GM19468 (cell line): Measurements from ENCODE around the gene RAD9A.

Experiments used
- ATAC-seq: cut with Tn5 transposase; IDR thresholded peaks from one replicate; pipeline ENCODE4 v1.9.1; 2021; ENCODE audit warnings: mild to moderate bottlenecking, moderate library complexity, moderate number of reproducible peaks; ENCODE audit not compliant: unreplicated experiment; ENCODE audit errors: extremely low read depth

RAD9A gene

DNA sequence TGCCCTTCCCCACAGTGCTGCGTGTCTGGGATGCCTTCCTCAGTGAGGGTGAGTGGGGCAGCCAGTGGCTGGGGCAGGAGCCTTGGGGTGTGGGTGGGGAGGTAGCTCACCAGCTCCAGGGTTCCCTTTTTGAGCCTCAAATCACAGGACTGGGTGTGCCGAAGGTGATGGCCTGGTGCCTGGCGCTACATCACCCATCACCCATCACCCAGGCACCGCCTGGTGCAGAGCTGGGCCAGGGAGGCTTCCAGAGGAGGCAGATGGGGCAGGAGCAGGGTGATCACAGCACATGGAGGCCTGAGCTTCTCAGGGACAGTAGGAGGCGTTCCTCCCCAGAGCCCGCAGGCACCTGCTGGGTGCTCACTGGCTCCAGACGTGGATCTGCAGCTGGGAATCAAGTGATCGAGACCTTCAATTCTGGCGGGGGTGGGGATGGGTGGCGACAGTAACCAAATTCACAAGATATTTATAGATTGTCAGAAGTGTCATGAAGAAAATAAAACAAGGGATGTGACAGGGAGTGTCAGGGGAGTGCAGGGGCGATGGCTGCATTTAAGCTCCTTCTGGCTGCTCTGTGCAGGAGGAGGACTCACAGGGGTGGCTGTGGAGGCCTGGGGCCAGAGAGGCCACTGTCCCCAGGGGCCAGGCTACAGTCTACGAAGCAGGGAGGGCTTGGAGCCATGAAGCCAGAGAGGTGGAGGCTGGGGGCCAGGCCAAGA lies 15.3 kb downstream of the RAD9A start:
- no peak for ATAC-seq

- no peak for ATAC-seq
These were observed 15.9 kb downstream of the RAD9A start for GRCh38 chr11:67407688-67408163.

- no peak for ATAC-seq
These were observed 16.8 kb downstream of the RAD9A start for GRCh38 chr11:67408437-67409200.

- no peak for ATAC-seq
These were observed 17.5 kb downstream of the RAD9A start for GRCh38 chr11:67409261-67409666.

GRCh38 chr11:67409781-67410368 lies 18.1 kb downstream of the RAD9A start:
- no peak for ATAC-seq

DNA sequence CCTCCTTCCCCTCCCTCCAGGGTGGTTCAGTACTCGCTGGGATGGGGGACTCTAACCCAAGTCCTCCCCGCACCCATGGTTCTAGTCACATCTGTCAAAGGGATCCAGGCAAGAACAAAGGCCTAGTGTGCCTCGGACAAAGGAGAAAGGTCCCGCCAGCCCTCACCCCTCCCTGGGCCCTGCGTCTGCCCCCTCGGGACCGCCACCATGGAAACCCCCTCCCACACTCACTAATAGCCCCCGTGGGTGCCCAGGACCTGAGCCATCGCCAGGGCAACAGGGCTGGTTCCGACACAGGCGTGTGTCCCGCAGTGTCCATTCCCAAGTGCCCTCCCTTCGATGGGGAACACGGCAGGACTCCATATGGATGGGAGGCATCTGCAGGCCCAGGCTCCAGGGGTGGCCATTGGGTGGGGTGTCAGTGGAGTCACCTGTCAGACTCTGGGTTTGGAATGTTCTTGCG lies 18.6 kb downstream of the RAD9A start:
- ATAC-seq: no peak

- ATAC-seq: no peak
These were observed 19.4 kb downstream of the RAD9A start for GRCh38 chr11:67410984-67411784.

DNA sequence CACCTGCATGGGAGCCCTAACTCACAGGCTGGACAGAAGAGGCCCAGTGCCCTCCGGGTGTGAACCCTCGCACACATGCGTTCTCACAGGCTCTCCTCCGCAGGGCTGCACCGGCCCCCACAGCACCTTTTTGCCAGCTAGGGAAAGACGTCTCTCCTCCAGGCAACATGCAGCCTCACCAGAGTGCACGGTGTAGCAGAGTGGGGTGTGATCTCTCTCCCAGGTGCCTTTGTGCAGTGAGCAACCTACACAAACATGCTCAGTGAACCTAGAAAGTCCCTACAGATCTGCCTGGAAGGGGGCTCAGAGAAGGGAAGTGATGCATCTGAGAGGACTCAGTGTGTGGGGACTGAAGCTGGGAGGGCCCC lies 20.0 kb downstream of the RAD9A start:
- no peak for ATAC-seq

- ATAC-seq: no peak
These were observed 20.9 kb downstream of the RAD9A start for GRCh38 chr11:67412495-67413179.

DNA sequence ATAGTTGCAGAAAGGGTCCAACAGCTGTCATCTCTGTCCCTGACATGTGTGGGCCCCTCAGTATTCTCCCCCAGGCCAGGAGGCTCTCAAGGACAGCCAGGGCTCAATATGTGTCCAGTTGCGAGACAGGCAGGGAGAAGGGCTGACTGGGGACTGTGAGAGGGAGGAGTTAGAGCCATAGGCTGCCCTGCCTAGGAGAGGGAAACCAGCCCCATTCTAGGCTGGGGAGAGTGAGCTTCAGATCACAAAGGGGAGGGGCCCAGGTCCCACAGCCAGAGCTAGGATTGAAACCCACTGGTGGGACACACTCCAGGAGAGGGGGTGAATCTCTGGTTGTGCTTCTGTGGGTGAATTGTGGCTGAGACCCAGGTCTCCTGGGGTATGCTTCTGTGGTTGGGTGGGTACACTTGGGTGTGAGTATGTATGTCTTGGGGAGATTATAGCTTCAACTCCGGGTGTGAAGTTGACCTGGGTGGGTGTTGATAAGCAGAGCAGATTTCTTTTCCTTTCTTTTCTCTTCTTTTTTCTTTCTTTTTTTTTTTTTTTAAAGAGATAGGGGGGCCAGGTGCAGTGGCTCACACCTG lies 21.6 kb downstream of the RAD9A start:
- no peak for ATAC-seq

DNA sequence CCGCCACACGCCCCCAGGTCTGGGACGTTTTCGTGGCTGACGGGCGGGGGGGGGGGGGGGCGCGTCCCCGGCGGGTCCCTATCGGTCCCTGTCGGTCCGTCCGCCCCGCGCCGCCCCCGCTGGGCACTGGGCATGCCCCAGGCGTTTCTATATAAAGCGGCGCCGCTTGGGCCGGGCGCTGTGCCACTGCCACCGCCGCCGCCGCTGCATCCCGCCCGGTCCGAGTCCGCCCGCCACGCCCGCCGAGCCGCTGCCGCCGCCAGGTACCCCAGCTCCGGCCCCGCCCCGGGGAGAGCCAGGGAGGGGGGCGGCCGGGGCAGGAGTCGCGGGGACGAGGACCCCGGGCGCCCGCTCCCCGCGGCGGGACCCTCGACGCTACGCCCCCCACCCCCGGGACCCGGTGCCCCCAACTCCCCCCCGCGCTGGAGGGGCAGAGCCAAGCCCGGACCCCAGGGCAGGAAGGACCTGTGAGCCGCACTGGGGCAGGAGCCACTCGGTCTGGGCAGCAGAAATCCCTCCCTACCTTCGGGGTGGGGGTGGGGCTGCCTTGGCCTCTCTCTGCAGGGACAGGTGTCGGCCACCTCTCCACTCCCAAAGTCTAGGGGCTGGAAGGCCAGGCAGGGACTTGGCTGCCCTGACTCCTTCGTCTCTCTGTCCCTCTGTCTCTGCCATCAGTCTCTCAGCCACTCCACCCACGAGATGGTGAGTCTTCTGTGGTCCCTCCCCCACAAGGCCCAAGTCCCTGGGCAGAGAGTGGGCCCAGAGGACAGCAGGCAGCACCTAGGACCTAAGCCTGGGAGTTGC lies 23.9 kb downstream of the RAD9A start, which contains the start of gene CARNS1:
Gene CARNS1, plus strand, starts transcription at position 178 of the 804 bp plus-strand sequence. Its CDS starts 522 bp downstream, at position 700.
- ATAC-seq: no peak

- no peak for ATAC-seq
These were observed 24.9 kb downstream of the RAD9A start for GRCh38 chr11:67416416-67417335.

- ATAC-seq: no peak
These were observed 25.6 kb downstream of the RAD9A start for GRCh38 chr11:67417425-67417824.

- ATAC-seq: no peak
These were observed 26.9 kb downstream of the RAD9A start for GRCh38 chr11:67418476-67419281.

GRCh38 chr11:67419325-67420049 lies 27.7 kb downstream of the RAD9A start:
- no peak for ATAC-seq

GRCh38 chr11:67420147-67420645 lies 28.4 kb downstream of the RAD9A start:
- no peak for ATAC-seq
